ENCODE data around the gene SLC26A4. TPM values are rescaled to one million over a fixed set of nuclear protein-coding genes. Genes with fewer than 3 reads are reported as not detected.
"Not testable (repeated sequence)": the region's sequence is repeated elsewhere in the genome, so short reads cannot be mapped to it uniquely, and the experiment has no call there.

SLC26A4 gene
- 0.67 TPM for total RNA-seq
- long read RNA-seq, result 0 reads

DNA sequence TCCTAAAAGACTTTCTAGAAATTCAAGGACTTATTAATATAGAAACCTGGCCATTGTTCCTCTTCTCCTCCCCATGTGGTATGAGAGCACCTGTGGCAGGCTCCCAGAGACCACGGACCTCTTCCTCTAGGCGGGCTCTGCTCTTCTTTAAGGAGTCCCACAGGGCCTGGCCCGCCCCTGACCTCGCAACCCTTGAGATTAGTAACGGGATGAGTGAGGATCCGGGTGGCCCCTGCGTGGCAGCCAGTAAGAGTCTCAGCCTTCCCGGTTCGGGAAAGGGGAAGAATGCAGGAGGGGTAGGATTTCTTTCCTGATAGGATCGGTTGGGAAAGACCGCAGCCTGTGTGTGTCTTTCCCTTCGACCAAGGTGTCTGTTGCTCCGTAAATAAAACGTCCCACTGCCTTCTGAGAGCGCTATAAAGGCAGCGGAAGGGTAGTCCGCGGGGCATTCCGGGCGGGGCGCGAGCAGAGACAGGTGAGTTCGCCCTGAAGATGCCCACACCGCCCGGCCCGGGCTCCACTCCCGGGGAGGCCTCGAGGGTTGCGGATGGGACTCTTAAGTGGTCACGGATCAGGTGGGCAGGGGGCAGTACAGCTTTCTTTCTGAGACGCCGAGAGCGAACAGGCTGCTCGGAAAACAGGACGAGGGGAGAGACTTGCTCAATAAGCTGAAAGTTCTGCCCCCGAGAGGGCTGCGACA is at the start of gene SLC26A4:
Gene SLC26A4 (plus strand): TSS at position 448 of the 700 bp plus-strand sequence. CDS start 814 bp downstream, outside the sequence.
- DNase-seq (ENCODE audit: low spot score), result no peak

DNA sequence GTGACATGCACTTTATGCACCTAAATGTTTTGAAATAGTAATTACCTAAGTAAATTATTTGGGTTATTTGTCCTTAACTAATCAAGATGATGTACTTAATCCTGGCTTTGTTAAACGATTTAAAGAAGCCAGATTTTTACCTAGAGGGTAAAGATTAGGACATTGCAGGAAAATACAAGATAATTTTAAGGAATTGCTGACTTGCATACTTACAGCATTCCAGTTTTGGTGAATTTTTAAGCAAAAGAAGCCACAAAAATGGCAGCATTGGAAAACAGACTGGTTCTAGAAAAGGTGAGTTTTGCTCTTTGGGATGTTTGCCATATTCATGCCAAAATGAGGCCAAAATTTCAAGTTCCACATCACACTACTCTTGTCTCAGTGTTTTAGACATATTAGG is 47.2 kb upstream of the SLC26A4 start:
- no peak for DNase-seq (ENCODE audit: low spot score)

DNA sequence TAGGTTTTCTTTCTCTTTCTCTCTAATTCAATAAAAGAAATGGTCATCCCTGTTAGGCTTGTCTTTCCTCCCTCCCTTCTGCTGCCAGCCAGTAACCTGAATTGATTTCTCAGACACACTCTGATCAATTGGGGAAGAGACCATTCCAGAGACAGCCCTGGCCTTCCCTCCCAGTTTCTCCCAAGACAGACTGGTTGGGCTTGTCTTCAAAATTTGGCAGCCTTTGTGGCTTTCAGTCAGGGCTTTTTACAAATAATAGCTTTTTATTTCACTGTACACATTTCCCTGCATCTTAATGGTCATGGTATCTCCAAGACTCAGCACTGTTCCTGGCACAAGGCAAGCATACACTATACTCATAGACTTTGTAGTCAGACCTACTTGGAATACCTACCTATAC is 46.7 kb upstream of the SLC26A4 start:
- no peak for DNase-seq (ENCODE audit: low spot score)

DNA sequence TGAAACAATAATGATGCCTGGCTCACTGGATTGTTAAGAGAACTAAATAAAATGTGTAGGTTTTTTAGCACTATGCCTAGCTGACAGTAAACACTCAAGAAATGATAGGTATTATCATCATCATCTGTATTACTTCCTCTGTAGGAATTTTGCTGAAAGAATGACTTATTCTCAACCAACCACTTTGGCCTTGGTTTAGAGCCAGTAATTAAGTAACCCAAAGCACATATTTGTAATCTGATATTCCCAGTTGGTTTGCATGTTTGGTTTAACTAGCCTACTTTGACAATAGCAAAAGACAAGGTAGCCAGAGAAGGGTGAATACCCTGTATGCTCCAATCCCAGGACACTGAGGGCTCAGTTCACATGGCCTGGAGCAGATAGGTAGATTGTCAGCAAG is 46.2 kb upstream of the SLC26A4 start:
- no peak for DNase-seq (ENCODE audit: low spot score)

DNA sequence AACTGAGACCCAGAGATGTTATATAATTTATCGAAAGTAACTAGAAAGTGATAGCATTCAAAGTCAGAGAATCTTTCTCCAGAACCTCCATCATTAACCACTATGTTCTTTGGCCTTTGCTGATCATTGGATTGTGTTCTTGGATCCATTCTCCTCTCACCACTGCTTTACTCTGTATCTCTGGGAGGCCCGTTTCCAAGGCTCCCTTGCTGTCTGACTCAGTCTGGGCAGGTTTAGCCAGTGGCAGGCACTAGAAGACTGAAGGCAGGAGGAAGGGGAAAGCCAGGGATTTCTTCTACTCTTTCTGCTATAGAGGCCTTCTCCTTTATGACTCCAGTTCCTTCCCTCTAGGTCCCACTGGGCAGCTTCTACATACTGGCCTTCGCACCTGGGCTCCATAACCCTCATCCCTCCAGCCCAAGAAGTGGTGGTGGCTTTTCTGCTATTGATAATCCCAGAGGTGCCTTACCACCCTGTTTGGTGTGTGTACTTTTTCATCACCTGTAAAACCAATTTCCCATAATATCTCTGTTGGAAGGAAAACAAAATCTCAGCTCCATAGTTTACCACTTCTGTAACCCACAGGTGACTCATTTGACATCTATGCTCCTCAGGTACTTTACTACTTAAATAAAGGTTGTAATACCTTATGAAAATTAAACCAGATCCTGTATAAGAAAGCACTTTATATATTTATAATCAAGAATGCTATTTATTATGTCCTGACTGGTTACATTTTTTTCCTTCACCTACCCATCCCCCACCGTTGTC is 44.5 kb upstream of the SLC26A4 start:
- no peak for DNase-seq (ENCODE audit: low spot score)

DNA sequence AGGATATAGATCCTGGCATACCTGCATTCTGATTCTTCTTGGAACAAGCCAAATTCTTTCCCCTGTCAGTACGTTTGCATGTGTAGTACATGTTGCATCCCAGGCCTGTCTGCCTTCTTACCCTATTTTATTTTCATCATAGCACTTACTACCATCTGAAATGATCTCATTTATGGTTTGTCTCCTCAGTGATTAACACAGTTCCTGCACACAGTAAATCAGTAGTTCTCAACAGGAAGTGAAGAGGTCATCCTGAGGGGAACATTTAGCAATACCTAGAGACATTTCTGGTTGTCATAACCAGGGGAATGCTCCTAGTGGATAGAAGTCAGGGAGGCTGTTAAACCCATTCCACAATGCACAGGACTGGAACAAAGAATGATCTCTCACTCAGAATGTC is 38.2 kb upstream of the SLC26A4 start:
- DNase-seq (ENCODE audit: low spot score), result no peak

DNA sequence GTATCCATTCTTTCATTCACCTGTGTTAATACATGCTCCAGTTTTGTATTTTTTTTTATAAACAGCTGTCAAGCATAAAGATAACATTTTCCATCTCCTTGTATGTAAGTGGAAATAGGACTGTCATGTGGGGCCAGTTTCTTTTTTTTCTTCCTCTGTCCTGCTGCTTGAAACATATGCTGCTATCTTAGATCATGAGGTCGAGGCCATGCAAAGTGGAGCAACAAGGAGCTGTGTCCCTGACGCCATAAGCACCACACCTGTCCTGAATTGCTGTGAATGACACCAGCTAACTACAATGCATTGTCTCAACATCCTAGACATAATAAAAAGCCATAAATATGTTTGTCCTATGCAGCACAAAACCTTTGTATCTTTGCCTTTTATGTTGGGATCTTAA is 37.7 kb upstream of the SLC26A4 start:
- no peak for DNase-seq (ENCODE audit: low spot score)

DNA sequence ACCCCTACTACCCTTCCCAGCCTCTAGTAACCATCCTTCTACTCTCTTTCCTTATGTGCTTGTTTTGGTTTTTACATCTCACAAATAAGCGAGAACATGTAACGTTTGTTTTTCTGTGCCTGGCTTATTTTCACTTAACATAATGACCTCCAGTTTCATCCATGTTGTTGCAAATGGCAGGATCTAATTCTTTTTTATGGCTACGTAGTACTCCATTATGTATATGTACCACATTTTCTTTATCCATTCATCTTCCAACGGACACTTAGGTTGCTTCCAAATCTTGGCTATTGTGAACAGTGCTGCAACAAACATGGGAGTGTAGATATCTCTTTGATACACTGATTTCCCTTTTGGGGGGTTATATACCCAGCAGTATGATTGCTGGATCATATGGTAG is 33.6 kb upstream of the SLC26A4 start:
- no peak for DNase-seq (ENCODE audit: low spot score)

DNA sequence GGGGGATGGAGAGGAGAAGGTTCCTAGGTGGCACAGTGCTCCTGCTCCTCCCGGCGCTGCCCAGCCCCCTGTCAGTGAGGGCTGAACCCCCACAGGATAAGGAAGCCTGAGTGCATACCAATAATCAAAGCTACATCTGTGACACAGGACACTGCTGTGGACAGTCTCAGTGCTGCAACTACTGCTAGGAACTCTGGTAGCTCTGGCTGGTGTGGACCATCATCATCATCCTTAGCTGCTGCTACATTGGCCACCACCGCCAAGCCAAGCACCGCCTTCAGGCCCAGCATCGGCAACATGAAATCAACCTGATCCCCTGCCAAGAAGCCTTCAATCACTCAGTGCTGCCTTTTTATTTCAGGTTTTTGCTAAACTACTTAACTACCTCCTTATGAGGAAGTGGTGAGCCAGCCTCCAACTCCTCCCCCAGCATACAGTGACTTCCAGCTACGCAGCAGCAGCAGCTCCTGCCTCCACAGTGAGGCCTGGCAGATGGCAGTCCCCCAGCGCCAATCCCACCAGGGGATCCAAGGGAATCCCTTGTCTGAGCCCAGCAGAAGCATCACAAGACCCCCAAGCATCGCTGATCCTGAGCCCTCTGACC is 32.1 kb upstream of the SLC26A4 start:
- DNase-seq (ENCODE audit: low spot score), result no peak

DNA sequence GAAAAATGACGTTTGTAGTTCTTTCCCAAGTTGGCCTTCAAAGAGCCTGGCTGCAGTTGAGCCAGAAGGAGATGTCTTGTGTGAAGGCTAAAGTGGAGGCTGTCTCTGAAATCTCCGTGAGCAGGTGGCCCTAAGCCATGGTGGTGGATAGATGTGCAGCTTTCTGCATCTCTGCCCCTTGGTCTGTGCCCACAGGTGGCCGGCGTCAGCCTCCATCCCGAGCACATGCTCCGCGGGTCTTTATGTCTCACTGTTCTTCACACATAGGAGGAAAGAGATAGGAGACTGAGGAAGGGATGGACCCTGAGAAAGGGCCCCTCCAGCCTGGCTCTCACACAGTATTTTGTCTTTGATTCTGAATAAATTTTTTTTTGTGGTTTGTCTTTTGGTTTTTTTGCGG is 30.3 kb upstream of the SLC26A4 start:
- DNase-seq (ENCODE audit: low spot score), result no peak

DNA sequence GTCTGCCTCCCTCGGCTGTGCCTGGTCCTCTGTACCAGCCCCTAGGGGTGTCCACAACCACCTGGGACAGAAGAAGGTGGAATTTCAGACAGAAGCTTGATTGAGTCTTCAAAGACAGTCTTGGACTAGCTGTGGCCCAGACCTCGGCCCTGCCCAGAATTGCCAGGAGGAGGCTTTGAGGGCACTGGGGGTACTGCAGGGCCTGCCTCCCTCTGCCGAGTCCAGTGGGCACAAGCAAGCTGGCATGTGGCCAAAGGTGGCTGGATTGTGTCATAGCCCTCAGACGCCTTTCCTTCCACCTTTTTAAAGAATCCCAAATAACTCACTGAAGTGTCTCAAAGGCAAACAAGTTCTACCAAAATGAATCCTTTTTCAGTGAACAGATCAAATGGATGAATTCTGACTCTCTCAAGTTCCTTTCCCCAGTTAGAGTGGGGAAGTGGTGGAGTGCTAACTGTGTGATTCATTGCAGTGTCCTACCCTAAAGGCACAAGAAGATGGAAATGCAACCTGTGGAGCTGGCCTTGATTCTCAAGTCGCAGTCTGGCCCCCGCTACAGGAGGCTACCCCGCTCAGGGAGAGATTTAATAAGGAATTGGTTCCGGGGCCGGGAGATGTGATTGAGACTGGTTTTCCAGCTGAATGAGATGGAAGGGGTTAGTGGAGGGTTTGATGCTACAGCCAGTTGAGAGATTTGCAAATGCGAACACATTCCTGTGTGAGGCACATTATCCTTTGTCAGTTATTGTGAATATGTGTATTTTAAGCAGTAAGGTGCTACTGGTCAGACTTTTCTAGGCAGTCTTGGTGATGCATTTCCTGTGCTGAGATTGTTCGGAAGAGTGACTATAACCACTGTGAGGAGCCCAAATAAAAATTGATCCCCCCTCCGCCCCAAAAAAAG is 28.8 kb upstream of the SLC26A4 start:
- DNase-seq (ENCODE audit: low spot score), result no peak

DNA sequence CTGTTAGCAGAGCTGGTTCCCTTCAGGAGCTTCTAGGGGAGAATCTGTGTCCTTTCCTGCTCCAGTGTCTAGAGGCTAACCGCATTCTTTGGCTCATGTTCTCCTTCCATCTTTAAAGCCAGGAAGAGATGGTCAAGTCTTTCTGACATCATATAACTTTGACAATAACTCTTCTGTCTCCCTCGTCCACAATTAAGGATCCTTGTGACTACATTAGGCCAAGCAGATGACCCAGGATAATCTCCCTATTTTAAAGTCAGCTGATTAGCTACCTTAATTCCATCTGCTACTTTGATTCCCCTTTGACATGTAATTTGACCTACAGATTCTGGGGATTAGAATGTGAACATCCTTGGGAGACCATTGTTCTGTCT is 28.1 kb upstream of the SLC26A4 start:
- no peak for DNase-seq (ENCODE audit: low spot score)

DNA sequence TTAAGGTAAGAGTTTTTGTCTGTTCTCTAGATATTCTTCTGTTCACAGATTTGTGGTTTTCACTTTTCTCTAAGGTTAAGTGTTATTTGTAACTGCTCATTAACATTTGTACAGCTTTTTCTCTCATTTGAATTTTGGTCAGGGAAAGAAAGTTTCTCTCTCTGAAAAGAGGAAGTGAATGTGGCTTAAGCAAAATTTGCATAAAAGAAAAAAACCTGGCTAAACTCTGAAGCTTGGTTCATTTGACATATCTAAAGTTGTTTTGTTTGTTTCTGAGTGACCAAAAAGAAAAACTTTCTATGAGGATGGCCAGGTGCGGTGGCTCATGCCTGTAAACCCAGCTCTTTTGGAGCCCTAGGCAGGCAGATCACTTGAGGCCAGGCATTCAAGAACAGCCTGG is 22.0 kb upstream of the SLC26A4 start:
- no peak for DNase-seq (ENCODE audit: low spot score)

DNA sequence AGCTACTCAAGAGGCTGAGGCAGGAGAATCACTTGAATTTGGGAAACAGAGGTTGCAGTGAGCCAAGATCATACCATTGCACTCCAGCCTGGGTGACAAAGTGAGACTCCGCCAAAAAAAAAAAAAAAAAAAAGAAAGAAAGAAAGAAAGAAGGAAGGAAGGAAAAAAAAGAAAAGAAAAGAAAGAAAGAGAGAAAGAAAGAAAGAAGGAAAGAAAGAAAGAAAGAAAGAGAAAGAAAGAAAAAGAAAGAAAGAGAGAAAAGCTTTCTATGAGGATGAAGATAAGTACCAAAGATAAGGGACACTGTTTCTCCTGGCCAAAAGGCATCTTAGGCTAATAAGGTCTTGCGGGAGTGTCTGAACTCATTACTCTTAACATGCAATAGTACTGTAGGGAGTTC is 21.6 kb upstream of the SLC26A4 start:
- not testable (repeated sequence) for DNase-seq (ENCODE audit: low spot score)

DNA sequence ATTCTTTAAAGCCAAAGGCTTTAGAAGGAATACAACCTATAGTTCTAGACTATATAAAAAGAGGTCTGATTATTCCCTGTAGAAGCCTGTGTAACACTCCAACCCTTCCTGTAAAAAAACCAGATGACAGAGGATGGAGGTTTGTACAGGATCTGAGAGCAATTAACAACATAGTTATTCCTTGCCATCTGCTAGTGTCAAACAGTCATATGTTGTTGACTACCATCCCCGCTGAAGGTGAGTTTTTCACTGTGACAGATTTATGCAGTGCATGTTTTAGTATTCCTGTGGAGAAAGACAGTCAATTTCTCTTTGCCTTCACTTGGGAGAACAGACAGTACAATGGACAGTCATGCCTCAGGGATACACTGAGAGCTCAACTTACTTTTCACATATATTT is 19.0 kb upstream of the SLC26A4 start:
- no peak for DNase-seq (ENCODE audit: low spot score)

DNA sequence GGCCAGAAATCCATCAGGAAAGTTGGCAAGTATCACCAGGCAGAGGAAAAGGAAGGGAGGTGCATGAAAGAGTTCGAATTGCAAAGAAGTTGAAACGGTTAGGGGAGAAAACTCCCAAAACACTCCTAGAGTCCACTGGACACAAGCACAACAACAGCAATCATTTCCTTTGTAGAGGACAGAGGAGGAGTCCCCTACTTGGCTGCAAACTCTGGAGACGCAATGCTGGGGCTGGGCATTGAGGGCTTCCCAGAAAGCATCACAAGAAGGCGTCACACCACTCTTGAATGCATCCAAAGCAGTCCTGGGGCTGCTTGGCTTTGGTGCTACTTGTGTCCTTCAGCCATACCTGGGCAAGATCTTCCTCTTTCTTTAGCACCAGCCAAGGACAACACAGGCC is 18.1 kb upstream of the SLC26A4 start:
- no peak for DNase-seq (ENCODE audit: low spot score)

DNA sequence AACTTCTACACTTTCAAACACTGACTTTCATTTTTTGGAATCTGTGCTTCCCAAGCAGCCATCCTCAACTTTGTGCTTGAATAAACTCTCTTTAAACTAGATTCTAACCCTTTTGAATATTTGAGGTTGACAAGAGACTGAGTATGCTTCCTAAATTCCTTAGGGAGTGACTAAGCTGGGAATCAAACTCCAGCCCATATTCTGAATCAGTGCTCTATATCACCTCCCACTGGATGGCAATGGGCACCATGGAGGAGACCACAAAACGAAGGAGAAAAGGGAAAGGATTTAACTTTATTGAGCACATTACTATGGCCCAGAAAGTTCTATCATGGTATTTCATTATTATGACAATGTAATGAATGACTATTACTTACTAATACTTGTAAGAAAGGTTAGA is 17.2 kb upstream of the SLC26A4 start:
- DNase-seq (ENCODE audit: low spot score), result no peak

DNA sequence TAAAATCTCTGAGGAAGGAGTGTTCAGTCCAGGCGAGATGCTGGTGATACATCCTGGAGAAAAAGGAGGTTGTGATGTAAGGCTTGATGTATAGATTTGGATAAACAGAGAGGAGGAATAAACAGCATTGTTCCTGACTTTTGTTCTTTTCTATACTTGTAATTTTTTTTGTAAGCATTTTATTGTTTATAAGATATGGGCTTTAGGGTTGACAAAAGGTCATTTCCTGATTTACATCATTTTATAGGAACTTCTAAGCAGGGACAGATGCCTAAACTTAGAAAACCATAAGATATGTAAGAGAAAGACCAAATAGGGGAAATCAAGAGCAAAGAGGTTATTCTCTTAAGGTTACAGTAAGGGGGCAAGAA is 16.7 kb upstream of the SLC26A4 start:
- DNase-seq (ENCODE audit: low spot score), result no peak

DNA sequence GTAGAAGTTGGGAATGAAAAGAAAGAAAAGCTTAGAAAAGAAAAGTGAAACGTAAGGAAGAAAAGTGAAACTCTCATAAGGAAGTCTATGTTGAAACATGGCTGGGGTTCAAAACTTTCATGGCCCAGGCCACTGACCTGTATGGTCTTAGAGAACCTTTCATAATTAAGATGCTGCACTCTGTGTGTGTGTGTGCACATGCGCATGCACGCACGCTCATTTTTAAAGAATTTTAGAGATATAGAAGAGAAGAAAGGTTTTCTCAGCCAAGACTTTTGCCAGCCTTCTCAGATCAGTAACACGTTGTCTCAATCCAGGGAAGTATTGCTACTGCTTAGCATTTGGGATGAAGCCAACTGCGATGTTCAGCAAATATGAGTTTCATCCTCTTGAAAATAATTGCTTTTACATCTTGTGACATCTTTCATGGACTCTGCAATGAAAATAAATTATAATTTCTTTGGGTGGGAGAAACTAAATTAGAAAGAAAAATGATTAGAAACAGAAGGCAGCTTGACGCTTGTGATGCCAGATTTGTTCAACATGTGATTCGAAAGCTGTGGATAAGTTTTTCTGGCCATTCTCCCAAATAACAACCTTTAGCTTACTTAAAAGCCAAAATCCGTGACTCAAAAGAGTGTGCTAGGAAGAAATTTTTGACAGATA is 16.2 kb upstream of the SLC26A4 start:
- DNase-seq (ENCODE audit: low spot score), result no peak

DNA sequence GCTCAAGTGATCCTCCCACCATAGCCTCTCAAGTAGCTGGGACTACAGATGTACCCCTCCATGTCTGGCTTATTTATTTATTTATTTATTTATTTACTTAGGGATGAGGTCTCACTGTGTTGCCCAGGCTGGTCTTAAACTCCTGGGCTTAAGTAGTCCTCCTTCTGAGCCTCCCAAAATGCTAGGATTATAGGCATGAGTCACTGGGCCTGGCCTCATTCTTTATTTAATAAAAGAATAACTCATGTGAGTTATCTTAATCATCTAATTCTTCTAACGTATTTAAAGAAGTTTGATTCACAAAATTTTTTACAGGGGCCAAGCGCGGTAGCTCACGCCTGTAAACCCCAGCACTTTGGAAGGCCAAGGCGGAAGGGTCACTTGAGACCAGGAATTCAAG is 8.0 kb upstream of the SLC26A4 start:
- no peak for DNase-seq (ENCODE audit: low spot score)

DNA sequence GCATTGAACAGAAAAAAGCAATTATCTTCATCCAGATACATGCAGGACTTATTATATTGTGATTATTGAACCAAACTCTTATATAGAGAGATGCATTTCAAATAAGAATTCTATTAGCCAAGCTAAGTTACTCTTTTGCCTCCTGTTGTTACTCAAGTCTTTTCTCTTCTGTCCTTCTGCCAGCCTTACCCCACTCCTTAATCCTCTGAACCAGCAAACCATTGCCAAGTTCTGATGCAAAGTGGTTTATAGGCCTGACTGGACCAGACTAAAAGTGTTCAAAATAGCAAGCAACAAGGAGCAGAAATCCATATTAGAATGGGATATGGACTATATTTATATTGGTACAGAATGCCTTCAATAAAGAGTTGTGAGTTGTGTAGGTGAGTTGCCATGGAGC is 2.2 kb upstream of the SLC26A4 start:
- DNase-seq (ENCODE audit: low spot score), result no peak
